ENCODE results near the gene EML6. TPM values are rescaled to one million over a fixed set of nuclear protein-coding genes. Genes with fewer than 3 reads are reported as not detected.

EML6 gene
- total RNA-seq, result 1.7 and 1.9 TPM in 2 replicates

DNA sequence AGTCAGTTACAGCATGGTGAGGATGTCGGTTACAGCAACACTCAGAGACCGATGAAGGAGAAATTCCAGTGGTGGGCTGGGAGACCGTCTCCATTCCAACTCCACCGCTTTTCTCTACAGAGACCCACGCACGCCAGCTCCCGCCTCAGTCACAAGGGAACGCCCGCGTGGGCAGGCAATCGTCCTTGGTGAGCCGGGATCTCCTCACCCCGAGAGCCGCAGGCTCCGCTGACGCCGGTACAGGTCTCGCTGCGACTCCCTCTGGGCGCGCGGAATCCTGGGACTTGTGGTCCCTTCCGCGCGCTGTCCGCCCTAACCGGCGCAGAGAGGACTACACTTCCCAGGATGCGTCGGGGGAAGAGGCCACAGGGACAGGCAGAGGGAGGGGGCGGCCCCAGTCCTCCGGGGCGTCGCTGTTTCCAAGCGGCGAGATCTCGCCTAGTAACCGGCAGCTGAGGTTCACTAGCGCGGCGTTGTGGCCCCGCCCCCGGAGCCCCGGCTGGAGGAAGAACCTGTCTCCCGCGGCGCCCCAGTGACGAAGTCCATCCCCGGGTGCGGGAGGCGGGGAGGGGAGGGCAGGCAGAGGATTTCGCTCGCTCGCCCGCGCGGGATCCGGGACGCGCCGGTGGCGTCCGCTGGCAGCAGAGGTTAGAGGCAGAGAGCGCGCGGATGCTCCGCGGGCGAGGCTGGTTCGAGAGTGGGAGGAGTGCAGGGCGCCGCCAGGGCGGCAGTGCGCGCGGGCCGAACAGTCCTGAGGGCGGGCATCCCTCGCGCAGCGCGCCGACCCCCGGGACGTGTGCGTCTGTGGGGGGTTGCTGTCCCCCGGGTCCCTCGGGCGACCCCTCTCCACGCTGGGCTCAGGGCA, at the start of gene EML6:
EML6 (plus strand) TSS at position 532 of the 865 bp plus-strand sequence. CDS start 1,400 bp downstream, outside the sequence.

